ENCODE results near the gene SPEF1.
A peak's percentile ranks its signal among the peaks of the same experiment; 100 is the strongest.

The SPEF1 gene

GRCh38 chr20:3764659-3765058 is 16.6 kb downstream of the SPEF1 start:
- DNase-seq = no peak

- DNase-seq = no peak
Measured at GRCh38 chr20:3763671-3764601, 17.3 kb downstream of the SPEF1 start.

- no peak for DNase-seq
Measured at GRCh38 chr20:3760655-3761348, 20.4 kb downstream of the SPEF1 start.

DNA sequence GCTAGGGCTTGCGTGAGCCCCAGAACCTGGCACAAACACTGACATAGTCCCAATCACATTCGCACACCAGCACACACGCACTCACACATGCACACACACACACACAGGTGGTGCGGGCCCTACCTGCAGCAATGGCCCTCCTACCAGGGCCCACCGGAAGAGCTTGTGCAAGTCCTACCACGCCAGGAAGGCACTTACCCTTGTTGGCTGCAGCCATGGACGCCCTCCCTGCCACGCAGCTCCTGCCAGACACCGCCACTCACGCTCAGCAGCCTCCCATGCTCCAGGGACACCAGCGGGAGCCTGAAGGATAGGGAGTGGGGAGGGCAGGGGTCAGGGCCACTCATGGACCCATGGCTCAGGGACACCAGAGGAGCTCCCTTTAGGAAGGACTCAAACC is 21.4 kb downstream of the SPEF1 start:
- no peak for DNase-seq

GRCh38 chr20:3759316-3759823 is 21.9 kb downstream of the SPEF1 start:
- DNase-seq = no peak

GRCh38 chr20:3758566-3758965 is 22.7 kb downstream of the SPEF1 start:
- DNase-seq = no peak

GRCh38 chr20:3757268-3757667 is 24.0 kb downstream of the SPEF1 start:
- DNase-seq = no peak

DNA sequence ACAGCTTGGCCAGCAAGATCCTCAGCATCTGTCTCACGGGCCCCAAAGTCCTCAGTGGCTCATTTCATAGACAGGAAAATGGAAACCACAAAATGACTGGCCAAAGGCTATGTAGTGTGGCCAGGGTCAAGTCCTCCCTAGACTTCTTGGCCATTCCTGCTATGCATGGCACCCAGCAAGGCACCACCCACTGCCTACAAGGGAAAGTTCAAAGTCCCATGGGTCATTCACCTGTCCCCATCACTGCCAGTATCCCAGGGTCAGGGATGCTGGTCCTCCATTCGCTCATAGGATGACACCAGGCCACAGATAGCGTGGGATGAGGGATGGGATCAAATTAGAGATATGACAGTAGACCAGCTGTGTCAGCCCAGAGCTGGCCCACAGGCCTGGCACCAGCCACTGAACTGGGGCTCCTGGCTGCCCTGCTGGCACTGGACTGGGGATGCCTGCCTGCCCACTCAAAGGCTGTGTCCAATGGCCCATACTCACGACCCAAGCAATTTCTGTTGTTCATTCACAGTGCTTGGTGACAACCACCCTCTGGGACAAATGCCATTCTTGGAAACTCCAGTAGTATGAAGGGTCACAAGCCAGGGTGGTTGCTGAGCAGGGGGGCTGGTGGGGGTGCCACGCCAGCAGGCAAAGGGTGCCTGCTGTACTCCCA is 25.3 kb downstream of the SPEF1 start:
- no peak for DNase-seq

GRCh38 chr20:3755269-3755668 is 26.0 kb downstream of the SPEF1 start:
- no peak for DNase-seq

GRCh38 chr20:3754276-3754630 is 27.0 kb downstream of the SPEF1 start:
- no peak for DNase-seq

GRCh38 chr20:3753501-3754275 is 27.6 kb downstream of the SPEF1 start:
- DNase-seq = no peak

- DNase-seq = peak; percentile 53
Measured at GRCh38 chr20:3753098-3753497, 28.1 kb downstream of the SPEF1 start.

DNA sequence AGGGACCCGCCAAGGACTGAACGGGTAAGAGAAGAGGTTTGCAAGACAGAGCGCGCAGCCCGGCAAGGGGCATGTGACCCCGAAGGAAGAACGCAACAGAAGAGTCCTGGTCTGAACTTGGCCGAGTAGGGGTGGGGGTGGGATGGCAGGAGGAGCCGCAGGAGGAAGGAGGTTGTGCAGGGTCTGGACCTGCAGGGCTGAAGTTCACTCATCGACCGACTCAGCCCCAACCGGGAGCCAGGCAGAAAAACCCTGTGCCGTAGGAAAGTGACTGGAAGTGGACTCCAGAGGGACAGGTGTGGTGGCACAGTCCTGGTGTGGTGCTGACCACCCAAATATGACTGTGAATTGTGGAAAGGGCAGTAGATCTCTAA is 28.9 kb downstream of the SPEF1 start:
- no peak for DNase-seq

GRCh38 chr20:3751675-3752385 is 29.4 kb downstream of the SPEF1 start:
- peak; percentile 91 for DNase-seq

GRCh38 chr20:3751305-3751674 is 30.0 kb downstream of the SPEF1 start:
- no peak for DNase-seq

GRCh38 chr20:3749689-3750531 is 31.3 kb downstream of the SPEF1 start:
- no peak for DNase-seq

- no peak for DNase-seq
Measured at GRCh38 chr20:3749087-3749688, 32.1 kb downstream of the SPEF1 start.

GRCh38 chr20:3748073-3748472 is 33.2 kb downstream of the SPEF1 start:
- no peak for DNase-seq

DNA sequence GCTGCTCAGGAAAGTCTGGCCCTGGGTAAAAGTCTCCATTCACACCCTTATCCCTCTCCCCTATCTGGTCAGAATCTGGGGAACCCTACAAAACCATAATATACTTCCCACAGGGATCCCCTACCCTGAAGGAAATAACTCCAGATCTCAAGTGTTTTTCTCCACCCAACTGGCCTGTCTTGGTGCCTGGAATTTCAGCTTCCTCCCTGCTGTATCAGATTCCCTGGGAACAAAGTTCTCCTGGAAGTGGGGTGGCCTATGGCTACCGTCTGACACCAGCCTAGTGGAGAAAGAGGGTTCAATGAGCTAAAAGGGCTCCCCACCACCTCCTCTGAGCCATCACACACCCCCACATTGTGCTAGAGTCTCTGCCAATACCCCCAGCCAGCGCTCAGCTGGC is 33.8 kb downstream of the SPEF1 start:
- DNase-seq = no peak

DNA sequence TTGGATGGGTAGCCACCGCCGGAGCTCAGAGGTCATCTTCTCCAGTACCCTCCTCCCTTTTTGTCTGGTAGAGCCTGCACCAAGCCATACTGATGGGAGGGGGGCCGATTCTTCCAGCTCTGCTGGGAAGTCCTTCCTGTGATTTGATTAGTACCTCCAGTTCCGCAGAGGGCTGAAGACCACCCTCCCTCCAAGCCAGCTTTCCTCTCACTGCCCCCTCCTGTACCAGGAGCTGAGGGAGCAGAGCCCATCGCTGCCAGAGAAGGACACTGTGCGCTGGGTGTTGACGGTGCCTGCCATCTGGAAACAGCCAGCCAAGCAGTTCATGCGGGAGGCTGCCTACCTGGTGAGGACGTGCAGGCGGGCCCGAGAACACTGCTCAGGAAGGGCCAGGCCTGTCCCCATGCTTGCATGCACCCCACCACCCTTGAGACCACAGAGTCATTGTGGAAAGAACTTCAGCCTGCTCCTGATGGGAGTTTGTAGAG is 35.5 kb downstream of the SPEF1 start:
- no peak for DNase-seq

All from NCI-H510A (cell line).